ENCODE measurements around the gene BIN1.

GRCh38 chr2:127067620-127068350, 39.2 kb downstream of the BIN1 start:
- TF ChIP-seq EZH2 (IDR thresholded peaks at IDR 0.05) (no peak), CTCF (IDR thresholded peaks at IDR 0.05) (peak; percentile 83)

Data from neural progenitor cell (in vitro differentiated cells).